GM23338 (cell line): ENCODE measurements around the gene CCND1. TPM values are rescaled to one million over a fixed set of nuclear protein-coding genes. Genes with fewer than 3 reads are reported as not detected.

Source experiments
- ATAC-seq: fragments of 200-7000 bp; cut with Tn5 transposase; 3 replicates; pipeline ENCODE4 v1.9.1; 2020
- DNase-seq: peaks from one replicate; pipeline ENCODE4 v3.0.0-alpha.2; 2015; ENCODE audit warnings: low spot score
- H2AFZ ChIP-seq: fragments of 200-600 bp; sonication (generic); 2 replicates; pipeline ENCODE4 v1.8.0; 2016; ENCODE audit warnings: antibody characterized with exemption, mild to moderate bottlenecking, moderate library complexity
- H3F3A ChIP-seq: fragments of 200-600 bp; sonication (generic); replicated peaks from 2 replicates; pipeline ENCODE4 v1.8.0; 2017; ENCODE audit warnings: antibody characterized with exemption, mixed run types, low read depth
- H3K27ac ChIP-seq: fragments of 200-600 bp; sonication (generic); 2 replicates; pipeline ENCODE4 v1.6.1; 2016; ENCODE audit warnings: low read depth
- H3K27me3 ChIP-seq: fragments of 200-600 bp; sonication (generic); 2 replicates; pipeline ENCODE4 v1.8.0; 2016; ENCODE audit warnings: mild to moderate bottlenecking, mixed run types, moderate library complexity; ENCODE audit not compliant: insufficient read depth
- H3K36me3 ChIP-seq: fragments of 200-600 bp; sonication (generic); 2 replicates; pipeline ENCODE4 v1.8.0; 2016; ENCODE audit warnings: mild to moderate bottlenecking; ENCODE audit not compliant: insufficient read depth
- H3K4me1 ChIP-seq: fragments of 200-600 bp; sonication (generic); 2 replicates; pipeline ENCODE4 v1.8.0; 2016; ENCODE audit warnings: mild to moderate bottlenecking, moderate library complexity; ENCODE audit not compliant: insufficient read depth
- H3K4me2 ChIP-seq: fragments of 200-600 bp; sonication (generic); 2 replicates; pipeline ENCODE4 v1.7.1; 2017; ENCODE audit warnings: mixed run types
- H3K4me3 ChIP-seq: fragments of 200-600 bp; sonication (generic); 2 replicates; pipeline ENCODE4 v1.6.1; 2016; ENCODE audit warnings: mixed run types
- H3K79me2 ChIP-seq: fragments of 200-600 bp; sonication (generic); replicated peaks from 2 replicates; pipeline ENCODE4 v1.8.0; 2017; ENCODE audit warnings: mild to moderate bottlenecking; ENCODE audit not compliant: insufficient read depth
- H3K9me2 ChIP-seq: fragments of 200-600 bp; sonication (generic); 2 replicates; pipeline ENCODE4 v1.8.0; 2017; ENCODE audit not compliant: insufficient read depth
- H4K20me1 ChIP-seq: fragments of 200-600 bp; sonication (generic); replicated peaks from 2 replicates; pipeline ENCODE4 v1.8.0; 2017; ENCODE audit warnings: mild to moderate bottlenecking; ENCODE audit not compliant: insufficient read depth
- H3K27ac Mint-ChIP-seq: 2 replicates; pipeline ENCODE4 v1.8.0; 2020; ENCODE audit warnings: inconsistent platforms, mild to moderate bottlenecking, moderate library complexity, mixed read lengths
- H3K27me3 Mint-ChIP-seq: 3 replicates; pipeline ENCODE4 v1.8.0; 2022; ENCODE audit warnings: low read depth, mild to moderate bottlenecking, moderate library complexity, mixed read lengths, inconsistent platforms; ENCODE audit not compliant: insufficient read depth, poor library complexity
- H3K36me3 Mint-ChIP-seq: 3 replicates; pipeline ENCODE4 v1.8.0; 2021; ENCODE audit warnings: low read depth, mild to moderate bottlenecking, inconsistent platforms, moderate library complexity, mixed read lengths
- H3K4me1 Mint-ChIP-seq: 3 replicates; pipeline ENCODE4 v1.8.0; 2020; ENCODE audit warnings: mild to moderate bottlenecking, inconsistent platforms, mixed read lengths
- H3K4me3 Mint-ChIP-seq: 3 replicates; pipeline ENCODE4 v1.8.0; 2021; ENCODE audit warnings: moderate library complexity, mild to moderate bottlenecking, inconsistent platforms, mixed read lengths
- H3K9me3 Mint-ChIP-seq: 3 replicates; pipeline ENCODE4 v1.8.0; 2020; ENCODE audit warnings: moderate library complexity, mild to moderate bottlenecking, inconsistent platforms, mixed read lengths
- CREB1 ChIP-seq: fragments of 250-450 bp; sonication (Bioruptor Pico); IDR thresholded peaks from 2 replicates; pipeline ENCODE4 v1.5.0; 2020; ENCODE audit warnings: low read depth, mild to moderate bottlenecking, moderate library complexity
- EZH2 ChIP-seq: fragments of 200-600 bp; sonication (generic); IDR thresholded peaks from one replicate; pipeline ENCODE4 v1.8.0; 2017; ENCODE audit warnings: antibody characterized with exemption, mild to moderate bottlenecking, low read depth; ENCODE audit not compliant: unreplicated experiment
- EZH2phosphoT487 ChIP-seq: fragments of 200-600 bp; sonication (generic); IDR thresholded peaks from one replicate; pipeline ENCODE4 v1.8.1; 2018; ENCODE audit warnings: antibody characterized with exemption; ENCODE audit not compliant: unreplicated experiment
- JUNB ChIP-seq: IDR thresholded peaks from one replicate; pipeline ENCODE4 v1.6.1; 2016; ENCODE audit warnings: antibody characterized with exemption; ENCODE audit not compliant: unreplicated experiment
- NANOG ChIP-seq: IDR thresholded peaks from 2 replicates; pipeline ENCODE4 v1.6.1; 2016; ENCODE audit warnings: antibody characterized with exemption, borderline replicate concordance
- POLR2AphosphoS5 ChIP-seq: IDR thresholded peaks from 2 replicates; pipeline ENCODE4 v1.6.1; 2016; ENCODE audit warnings: antibody characterized with exemption, low read depth
- STAT1 ChIP-seq: IDR thresholded peaks from one replicate; pipeline ENCODE4 v1.6.1; 2016; ENCODE audit warnings: antibody characterized with exemption; ENCODE audit not compliant: unreplicated experiment
- ZNF114 ChIP-seq: fragments of 250-450 bp; sonication (Bioruptor Pico); IDR thresholded peaks from 2 replicates; pipeline ENCODE4 v1.5.0; 2020; ENCODE audit warnings: mild to moderate bottlenecking, moderate library complexity
- ZNF331 ChIP-seq: fragments of 250-450 bp; sonication (Bioruptor Pico); IDR thresholded peaks from 2 replicates; pipeline ENCODE4 v1.5.0; 2020; ENCODE audit warnings: low read depth, mild to moderate bottlenecking, moderate library complexity
- polyA plus RNA-seq: library from polyadenylated mRNA; unstranded; fragments of >200 nt; fragmentation: Nextera tagmentation; extraction: Ambion mirVana; gene quantifications from 2 replicates; pipeline ENCODE4 v1.2.1, GENCODE V29; 2016
- total RNA-seq: library from RNA; depleted of rRNA; stranded (reverse); fragments of >200 nt; shearing (Covaris generic); gene quantifications from 2 replicates; pipeline ENCODE4 v1.2.3, GENCODE V29; 2014
- TF ChIP-seq, protein P1 (sequence below): IDR thresholded peaks from 2 replicates; pipeline ENCODE4 v1.6.1; 2016; ENCODE audit warnings: antibody characterized with exemption
- TF ChIP-seq, protein P2 (sequence below), 2 experiments: fragments of 200-600 bp in 1 of 2; sonication (generic) in 1 of 2; conservative IDR thresholded peaks; 2 replicates each; pipeline versions ENCODE4 v1.5.1 to v1.6.1; 2016 to 2017; ENCODE audit warnings: antibody characterized with exemption in 2 of 2, low read depth in 2 of 2, mild to moderate bottlenecking in 2 of 2, moderate library complexity in 1 of 2
- TF ChIP-seq, protein P3 (sequence below): fragments of 250-450 bp; sonication (Bioruptor Pico); IDR thresholded peaks from 2 replicates; pipeline ENCODE4 v1.5.0; 2020; ENCODE audit warnings: mild to moderate bottlenecking, moderate library complexity
- TF ChIP-seq, protein P4 (sequence below): IDR thresholded peaks from one replicate; pipeline ENCODE4 v1.6.1; 2018; ENCODE audit warnings: antibody characterized with exemption; ENCODE audit not compliant: unreplicated experiment

The CCND1 gene
- total and polyA plus RNA-seq, 2 experiments from 2014 or later, result 109 to 183 TPM

DNA sequence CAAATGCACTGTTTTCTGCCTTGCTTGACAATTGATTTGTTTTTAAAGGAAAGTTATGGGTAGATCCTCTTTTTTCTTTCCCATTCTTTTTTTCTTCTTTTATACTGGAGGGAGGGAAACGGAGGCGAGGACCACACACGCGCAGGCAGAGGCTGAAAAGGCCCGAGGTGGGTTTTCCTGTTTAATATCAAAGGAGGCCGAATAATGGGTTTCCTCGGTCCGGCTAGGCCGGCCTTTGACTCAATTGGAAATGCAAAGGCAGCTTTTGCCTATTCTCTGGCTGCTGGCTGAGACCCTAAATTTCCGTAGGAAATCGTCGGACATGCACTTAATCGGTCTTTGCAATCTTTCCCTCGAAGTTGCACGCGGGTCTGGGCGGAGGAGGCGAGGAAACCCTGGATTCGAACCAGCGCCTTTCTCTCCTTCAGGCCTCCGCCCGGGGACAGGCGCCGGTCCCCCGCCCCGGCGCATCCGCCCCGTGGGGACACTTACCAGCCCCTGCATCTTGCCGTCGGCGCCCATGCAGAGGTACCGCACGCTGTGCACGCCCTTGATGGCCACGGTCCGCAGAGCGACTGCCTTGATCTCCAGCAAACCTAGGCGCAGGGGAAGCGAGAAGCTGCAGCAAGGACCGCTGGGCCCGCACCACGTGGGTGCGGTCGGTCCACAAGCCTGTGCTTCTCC lies 62.0 kb downstream of the CCND1 start (continued):
- TF ChIP-seq EZH2 (no peak), STAT1 (no peak)

DNA sequence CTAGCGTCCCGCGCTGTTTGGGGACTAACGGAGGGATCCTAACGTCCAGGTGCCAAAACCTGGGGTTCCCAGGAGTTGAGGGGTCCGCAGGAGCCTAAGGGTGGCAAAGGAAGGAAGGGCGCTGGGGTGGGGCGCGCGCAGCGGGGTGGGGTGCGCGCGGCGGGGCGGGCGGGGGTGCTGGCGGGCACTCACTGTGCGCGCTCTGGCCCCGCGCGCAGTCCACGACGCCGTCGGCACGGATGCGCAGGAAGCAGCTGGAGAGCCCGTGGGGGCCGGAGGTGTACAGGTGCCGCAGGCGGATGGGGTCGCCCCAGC lies 62.5 kb downstream of the CCND1 start:
- H3K9me3 Mint-ChIP-seq, result no peaks in the 10 kb centered on the region
- H3K36me3 Mint-ChIP-seq, result peaks cover 19% of the 10 kb centered on the region
- H3K9me2 ChIP-seq, result no peaks in the 10 kb centered on the region
- peaks cover 32% of the 10 kb centered on the region for H3K27me3 Mint-ChIP-seq
- no peak overlapping the region for H3K27ac Mint-ChIP-seq
- H3K4me1 ChIP-seq, result peaks cover 50% of the 10 kb centered on the region
- no peak overlapping the region for H2AFZ ChIP-seq
- peaks cover 21% of the 10 kb centered on the region for H3K79me2 ChIP-seq
- H3K4me3 Mint-ChIP-seq, result peak overlapping the region; percentile 84
- ATAC-seq (no peak), DNase-seq (no peak)
- H3K4me1 Mint-ChIP-seq, result peaks cover 47% of the 10 kb centered on the region
- peak overlapping the region; percentile 93 for H3K27ac ChIP-seq
- H3K36me3 ChIP-seq, result peaks cover 16% of the 10 kb centered on the region
- H4K20me1 ChIP-seq, result peaks cover 7% of the 10 kb centered on the region; the same call in 1 of the 2 replicates
- H3K4me2 ChIP-seq, result peak overlapping the region; percentile 86
- H3K27me3 ChIP-seq, result peaks cover 21% of the 10 kb centered on the region
- TF ChIP-seq EZH2phosphoT487 (no peak), ZNF331 (CRISPR knock-in tag) (no peak), NANOG (no peak), POLR2AphosphoS5 (no peak; the same call in 1 of the 2 replicates), ZNF114 (CRISPR knock-in tag) (no peak), JUNB (no peak), EZH2 (no peak), STAT1 (no peak), CREB1 (CRISPR knock-in tag) (no peak)
- TF ChIP-seq, protein P1, sequence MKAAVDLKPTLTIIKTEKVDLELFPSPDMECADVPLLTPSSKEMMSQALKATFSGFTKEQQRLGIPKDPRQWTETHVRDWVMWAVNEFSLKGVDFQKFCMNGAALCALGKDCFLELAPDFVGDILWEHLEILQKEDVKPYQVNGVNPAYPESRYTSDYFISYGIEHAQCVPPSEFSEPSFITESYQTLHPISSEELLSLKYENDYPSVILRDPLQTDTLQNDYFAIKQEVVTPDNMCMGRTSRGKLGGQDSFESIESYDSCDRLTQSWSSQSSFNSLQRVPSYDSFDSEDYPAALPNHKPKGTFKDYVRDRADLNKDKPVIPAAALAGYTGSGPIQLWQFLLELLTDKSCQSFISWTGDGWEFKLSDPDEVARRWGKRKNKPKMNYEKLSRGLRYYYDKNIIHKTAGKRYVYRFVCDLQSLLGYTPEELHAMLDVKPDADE, result no peak
- TF ChIP-seq, protein P2, sequence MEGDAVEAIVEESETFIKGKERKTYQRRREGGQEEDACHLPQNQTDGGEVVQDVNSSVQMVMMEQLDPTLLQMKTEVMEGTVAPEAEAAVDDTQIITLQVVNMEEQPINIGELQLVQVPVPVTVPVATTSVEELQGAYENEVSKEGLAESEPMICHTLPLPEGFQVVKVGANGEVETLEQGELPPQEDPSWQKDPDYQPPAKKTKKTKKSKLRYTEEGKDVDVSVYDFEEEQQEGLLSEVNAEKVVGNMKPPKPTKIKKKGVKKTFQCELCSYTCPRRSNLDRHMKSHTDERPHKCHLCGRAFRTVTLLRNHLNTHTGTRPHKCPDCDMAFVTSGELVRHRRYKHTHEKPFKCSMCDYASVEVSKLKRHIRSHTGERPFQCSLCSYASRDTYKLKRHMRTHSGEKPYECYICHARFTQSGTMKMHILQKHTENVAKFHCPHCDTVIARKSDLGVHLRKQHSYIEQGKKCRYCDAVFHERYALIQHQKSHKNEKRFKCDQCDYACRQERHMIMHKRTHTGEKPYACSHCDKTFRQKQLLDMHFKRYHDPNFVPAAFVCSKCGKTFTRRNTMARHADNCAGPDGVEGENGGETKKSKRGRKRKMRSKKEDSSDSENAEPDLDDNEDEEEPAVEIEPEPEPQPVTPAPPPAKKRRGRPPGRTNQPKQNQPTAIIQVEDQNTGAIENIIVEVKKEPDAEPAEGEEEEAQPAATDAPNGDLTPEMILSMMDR (conservative IDR thresholded peaks at IDR 0.05; ENCODE audit: low read depth in 2 of 2), result no peak
- TF ChIP-seq, protein P3, sequence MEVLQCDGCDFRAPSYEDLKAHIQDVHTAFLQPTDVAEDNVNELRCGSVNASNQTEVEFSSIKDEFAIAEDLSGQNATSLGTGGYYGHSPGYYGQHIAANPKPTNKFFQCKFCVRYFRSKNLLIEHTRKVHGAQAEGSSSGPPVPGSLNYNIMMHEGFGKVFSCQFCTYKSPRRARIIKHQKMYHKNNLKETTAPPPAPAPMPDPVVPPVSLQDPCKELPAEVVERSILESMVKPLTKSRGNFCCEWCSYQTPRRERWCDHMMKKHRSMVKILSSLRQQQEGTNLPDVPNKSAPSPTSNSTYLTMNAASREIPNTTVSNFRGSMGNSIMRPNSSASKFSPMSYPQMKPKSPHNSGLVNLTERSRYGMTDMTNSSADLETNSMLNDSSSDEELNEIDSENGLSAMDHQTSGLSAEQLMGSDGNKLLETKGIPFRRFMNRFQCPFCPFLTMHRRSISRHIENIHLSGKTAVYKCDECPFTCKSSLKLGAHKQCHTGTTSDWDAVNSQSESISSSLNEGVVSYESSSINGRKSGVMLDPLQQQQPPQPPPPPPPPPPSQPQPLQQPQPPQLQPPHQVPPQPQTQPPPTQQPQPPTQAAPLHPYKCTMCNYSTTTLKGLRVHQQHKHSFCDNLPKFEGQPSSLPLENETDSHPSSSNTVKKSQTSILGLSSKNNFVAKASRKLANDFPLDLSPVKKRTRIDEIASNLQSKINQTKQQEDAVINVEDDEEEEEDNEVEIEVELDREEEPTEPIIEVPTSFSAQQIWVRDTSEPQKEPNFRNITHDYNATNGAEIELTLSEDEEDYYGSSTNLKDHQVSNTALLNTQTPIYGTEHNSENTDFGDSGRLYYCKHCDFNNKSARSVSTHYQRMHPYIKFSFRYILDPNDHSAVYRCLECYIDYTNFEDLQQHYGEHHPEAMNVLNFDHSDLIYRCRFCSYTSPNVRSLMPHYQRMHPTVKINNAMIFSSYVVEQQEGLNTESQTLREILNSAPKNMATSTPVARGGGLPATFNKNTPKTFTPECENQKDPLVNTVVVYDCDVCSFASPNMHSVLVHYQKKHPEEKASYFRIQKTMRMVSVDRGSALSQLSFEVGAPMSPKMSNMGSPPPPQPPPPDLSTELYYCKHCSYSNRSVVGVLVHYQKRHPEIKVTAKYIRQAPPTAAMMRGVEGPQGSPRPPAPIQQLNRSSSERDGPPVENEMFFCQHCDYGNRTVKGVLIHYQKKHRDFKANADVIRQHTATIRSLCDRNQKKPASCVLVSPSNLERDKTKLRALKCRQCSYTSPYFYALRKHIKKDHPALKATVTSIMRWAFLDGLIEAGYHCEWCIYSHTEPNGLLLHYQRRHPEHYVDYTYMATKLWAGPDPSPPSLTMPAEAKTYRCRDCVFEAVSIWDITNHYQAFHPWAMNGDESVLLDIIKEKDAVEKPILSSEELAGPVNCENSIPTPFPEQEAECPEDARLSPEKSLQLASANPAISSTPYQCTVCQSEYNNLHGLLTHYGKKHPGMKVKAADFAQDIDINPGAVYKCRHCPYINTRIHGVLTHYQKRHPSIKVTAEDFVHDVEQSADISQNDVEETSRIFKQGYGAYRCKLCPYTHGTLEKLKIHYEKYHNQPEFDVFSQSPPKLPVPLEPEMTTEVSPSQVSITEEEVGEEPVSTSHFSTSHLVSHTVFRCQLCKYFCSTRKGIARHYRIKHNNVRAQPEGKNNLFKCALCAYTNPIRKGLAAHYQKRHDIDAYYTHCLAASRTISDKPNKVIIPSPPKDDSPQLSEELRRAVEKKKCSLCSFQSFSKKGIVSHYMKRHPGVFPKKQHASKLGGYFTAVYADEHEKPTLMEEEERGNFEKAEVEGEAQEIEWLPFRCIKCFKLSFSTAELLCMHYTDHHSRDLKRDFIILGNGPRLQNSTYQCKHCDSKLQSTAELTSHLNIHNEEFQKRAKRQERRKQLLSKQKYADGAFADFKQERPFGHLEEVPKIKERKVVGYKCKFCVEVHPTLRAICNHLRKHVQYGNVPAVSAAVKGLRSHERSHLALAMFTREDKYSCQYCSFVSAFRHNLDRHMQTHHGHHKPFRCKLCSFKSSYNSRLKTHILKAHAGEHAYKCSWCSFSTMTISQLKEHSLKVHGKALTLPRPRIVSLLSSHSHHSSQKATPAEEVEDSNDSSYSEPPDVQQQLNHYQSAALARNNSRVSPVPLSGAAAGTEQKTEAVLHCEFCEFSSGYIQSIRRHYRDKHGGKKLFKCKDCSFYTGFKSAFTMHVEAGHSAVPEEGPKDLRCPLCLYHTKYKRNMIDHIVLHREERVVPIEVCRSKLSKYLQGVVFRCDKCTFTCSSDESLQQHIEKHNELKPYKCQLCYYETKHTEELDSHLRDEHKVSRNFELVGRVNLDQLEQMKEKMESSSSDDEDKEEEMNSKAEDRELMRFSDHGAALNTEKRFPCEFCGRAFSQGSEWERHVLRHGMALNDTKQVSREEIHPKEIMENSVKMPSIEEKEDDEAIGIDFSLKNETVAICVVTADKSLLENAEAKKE (CRISPR knock-in tag), result no peak
- TF ChIP-seq, protein P4, sequence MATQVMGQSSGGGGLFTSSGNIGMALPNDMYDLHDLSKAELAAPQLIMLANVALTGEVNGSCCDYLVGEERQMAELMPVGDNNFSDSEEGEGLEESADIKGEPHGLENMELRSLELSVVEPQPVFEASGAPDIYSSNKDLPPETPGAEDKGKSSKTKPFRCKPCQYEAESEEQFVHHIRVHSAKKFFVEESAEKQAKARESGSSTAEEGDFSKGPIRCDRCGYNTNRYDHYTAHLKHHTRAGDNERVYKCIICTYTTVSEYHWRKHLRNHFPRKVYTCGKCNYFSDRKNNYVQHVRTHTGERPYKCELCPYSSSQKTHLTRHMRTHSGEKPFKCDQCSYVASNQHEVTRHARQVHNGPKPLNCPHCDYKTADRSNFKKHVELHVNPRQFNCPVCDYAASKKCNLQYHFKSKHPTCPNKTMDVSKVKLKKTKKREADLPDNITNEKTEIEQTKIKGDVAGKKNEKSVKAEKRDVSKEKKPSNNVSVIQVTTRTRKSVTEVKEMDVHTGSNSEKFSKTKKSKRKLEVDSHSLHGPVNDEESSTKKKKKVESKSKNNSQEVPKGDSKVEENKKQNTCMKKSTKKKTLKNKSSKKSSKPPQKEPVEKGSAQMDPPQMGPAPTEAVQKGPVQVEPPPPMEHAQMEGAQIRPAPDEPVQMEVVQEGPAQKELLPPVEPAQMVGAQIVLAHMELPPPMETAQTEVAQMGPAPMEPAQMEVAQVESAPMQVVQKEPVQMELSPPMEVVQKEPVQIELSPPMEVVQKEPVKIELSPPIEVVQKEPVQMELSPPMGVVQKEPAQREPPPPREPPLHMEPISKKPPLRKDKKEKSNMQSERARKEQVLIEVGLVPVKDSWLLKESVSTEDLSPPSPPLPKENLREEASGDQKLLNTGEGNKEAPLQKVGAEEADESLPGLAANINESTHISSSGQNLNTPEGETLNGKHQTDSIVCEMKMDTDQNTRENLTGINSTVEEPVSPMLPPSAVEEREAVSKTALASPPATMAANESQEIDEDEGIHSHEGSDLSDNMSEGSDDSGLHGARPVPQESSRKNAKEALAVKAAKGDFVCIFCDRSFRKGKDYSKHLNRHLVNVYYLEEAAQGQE, result no peak
- H3K4me3 ChIP-seq, result peak overlapping the region; percentile 85
- H3F3A ChIP-seq, result peaks cover 20% of the 10 kb centered on the region
